ENCODE results near the gene INIP.

The INIP gene

DNA sequence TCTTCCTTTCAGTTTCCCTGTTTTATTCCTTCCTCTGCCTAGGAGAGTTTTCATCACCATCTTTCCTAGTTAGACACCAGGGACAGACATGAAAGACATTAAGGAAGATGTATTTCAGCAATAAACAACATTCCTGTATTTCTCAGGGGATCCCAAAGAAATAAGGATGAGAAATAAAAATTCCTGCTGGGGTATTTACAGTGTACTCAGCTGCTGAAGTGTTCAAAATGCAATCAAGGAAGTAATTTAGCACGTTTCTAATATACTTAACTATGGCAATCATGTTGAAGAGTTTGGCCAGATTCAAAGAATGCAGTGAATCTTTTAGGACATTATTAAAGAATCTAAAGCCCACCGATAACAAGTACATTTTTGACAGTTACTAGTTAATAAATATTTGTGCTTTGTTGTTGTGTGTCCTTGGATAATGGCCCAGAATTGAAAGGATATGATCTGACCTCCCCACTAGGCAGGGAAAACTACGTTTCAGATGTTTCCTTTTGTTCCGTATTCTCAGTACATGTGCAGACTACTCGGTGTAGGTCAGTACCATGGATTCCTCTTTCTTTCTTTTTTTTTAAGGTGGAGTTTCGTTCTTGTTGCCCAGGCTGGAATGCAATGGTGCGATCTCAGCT lies 46.8 kb downstream of the INIP start:
- no peak for DNase-seq (ENCODE audit: low read depth)

- no peak for DNase-seq (ENCODE audit: low read depth)
Observed at GRCh38 chr9:112669326-112669725, 48.6 kb downstream of the INIP start.

DNA sequence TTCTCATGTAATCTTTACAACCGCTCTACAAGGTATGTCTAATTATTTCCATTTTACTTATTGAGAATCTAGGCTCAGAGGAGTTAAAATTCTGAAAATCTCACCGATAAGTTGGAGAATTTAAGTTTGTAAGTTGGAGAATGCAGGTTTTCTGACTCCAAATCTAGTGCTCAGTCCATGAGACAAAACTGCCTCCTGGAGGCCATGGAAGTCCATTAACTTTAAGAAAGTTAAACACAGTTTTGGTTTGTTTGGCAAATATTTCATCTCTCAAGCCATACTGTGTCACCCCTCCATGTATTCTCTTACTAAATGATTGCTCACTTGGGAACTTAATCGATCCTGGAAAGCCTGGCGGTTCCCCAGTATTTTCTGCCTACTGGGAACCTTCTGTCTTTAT lies 52.6 kb downstream of the INIP start:
- DNase-seq (ENCODE audit: low read depth): no peak

- no peak for DNase-seq (ENCODE audit: low read depth)
Observed at GRCh38 chr9:112664531-112664930, 53.4 kb downstream of the INIP start.

DNA sequence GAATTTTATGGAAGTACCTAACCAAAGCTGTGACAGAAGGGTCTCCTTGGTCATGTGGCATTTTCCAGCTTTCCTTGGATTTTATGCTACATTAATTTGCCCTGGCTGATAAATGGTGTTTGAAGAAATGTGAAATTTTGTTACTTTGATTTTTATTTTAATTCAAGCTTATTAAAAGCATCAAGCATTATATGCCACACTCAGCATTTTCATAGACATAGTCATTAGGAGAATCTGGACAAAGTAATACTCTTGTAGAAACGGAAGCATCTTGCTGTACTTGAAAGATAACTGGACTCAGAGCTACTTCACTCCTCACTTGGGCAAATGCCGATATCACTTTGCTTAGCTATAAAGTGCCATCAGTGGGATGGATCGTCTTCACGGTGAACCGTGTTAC lies 54.2 kb downstream of the INIP start:
- no peak for DNase-seq (ENCODE audit: low read depth)

- no peak for DNase-seq (ENCODE audit: low read depth)
Observed at GRCh38 chr9:112659906-112660305, 58.0 kb downstream of the INIP start.

DNA sequence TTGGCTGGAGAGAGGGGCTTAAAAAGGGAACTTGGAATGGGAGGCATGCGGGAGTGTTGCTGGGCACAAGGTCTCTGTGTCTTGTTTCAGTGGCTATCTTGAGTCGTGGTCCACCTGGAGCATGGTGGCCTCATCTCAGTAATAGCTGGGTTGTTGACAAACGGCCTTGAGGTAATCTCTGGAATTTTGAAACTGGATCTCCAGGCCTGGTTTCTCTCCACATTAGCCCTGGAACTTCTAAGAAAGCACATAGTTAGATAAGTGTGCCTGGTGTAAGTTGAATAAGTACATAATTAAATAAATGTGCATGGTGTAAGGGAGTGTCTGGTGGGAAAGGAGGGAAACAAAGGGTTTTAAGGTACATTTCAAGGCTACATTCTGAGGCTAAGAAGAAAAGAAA lies 62.2 kb downstream of the INIP start:
- no peak for DNase-seq (ENCODE audit: low read depth)

DNA sequence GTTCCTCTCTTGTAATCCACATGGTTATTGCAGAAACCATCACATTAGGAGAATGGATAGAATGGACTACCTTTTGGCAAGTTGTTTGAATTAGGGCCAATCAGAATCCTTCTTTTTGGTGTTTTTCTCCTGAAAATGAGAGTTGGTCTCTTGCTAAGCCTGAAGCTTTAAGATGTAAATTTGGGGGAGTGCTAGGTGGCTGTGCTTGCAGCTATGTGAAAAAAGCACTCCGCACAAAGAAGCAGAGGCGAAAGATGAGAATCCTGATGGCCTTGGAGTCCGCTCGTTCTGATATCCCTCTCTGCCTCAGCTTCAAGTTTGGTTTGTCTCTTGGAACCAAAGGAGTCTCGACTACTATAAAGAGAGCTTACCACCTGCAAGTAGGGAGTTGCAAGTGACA lies 63.6 kb downstream of the INIP start:
- no peak for DNase-seq (ENCODE audit: low read depth)

- no peak for DNase-seq (ENCODE audit: low read depth)
Observed at GRCh38 chr9:112648624-112649023, 69.3 kb downstream of the INIP start.

- no peak for DNase-seq (ENCODE audit: low read depth)
Observed at GRCh38 chr9:112647596-112647995, 70.3 kb downstream of the INIP start.

DNA sequence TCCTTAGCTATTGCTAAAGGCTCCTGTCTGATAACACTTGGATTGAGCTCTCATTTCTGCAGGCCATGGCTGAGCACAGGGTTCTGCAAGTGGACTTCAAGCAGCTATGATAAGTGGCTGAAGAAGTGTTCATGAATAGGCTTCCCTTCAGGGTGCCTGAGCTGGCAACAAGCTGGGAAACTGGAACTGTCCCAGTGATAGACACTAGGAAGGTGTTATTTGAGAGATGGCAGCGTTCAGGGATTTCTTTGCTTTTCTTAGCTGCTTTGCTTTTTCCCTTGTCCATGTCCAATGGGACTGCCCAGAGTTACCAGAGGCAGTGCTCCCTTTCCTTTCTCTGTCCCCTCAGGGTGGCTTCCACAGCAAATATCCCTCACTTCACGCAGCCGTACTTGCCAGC lies 75.8 kb downstream of the INIP start:
- DNase-seq (ENCODE audit: low read depth): no peak

GRCh38 chr9:112640311-112640710 lies 77.6 kb downstream of the INIP start:
- no peak for DNase-seq (ENCODE audit: low read depth)
